Astrocyte (in vitro differentiated cells and primary cell): ENCODE data around the gene HIRIP3. TPM values are rescaled to one million over a fixed set of nuclear protein-coding genes. Genes with fewer than 3 reads are reported as not detected.

Source experiments
- DNase-seq: peaks from one replicate; pipeline ENCODE4 v3.0.0-alpha.2; 2010; ENCODE audit warnings: low read depth
- FAIRE-seq: peaks from 2 replicates; lab custom pipeline; 2011; peaks lifted over from hg19 to GRCh38; lab: Jason Lieb, UNC
- H2AFZ ChIP-seq: 2 replicates; pipeline ENCODE4 v1.6.0; 2012; ENCODE audit warnings: low read depth, low read length, inconsistent platforms
- H3K27ac ChIP-seq: 2 replicates; pipeline ENCODE4 v1.5.1; 2011; ENCODE audit warnings: low read depth, low read length, inconsistent platforms
- H3K27me3 ChIP-seq: 2 replicates; pipeline ENCODE4 v1.6.0; 2011; ENCODE audit warnings: low read length, inconsistent platforms; ENCODE audit not compliant: insufficient read depth
- H3K36me3 ChIP-seq: 2 replicates; pipeline ENCODE4 v1.5.1; 2011; ENCODE audit warnings: low read length, inconsistent platforms; ENCODE audit not compliant: insufficient read depth
- H3K4me1 ChIP-seq: 2 replicates; pipeline ENCODE4 v1.5.1; 2011; ENCODE audit warnings: low read length, inconsistent platforms; ENCODE audit not compliant: insufficient read depth
- H3K4me2 ChIP-seq: 2 replicates; pipeline ENCODE4 v1.6.0; 2012; ENCODE audit warnings: low read length, inconsistent platforms
- H3K4me3 ChIP-seq: 2 replicates; pipeline ENCODE4 v1.5.1; 2011; ENCODE audit warnings: low read depth, mild to moderate bottlenecking, low read length, inconsistent platforms; ENCODE audit not compliant: insufficient read depth
- H3K79me2 ChIP-seq: 2 replicates; pipeline ENCODE4 v1.6.0; 2012; ENCODE audit warnings: mild to moderate bottlenecking, low read length, inconsistent platforms; ENCODE audit not compliant: insufficient read depth
- H3K9ac ChIP-seq: 2 replicates; pipeline ENCODE4 v1.6.0; 2012; ENCODE audit warnings: mild to moderate bottlenecking, low read length, inconsistent platforms
- H3K9me3 ChIP-seq: 2 replicates; pipeline ENCODE4 v1.5.1; 2012; ENCODE audit warnings: low read depth, mild to moderate bottlenecking, low read length, inconsistent platforms; ENCODE audit not compliant: insufficient read depth
- H4K20me1 ChIP-seq: 2 replicates; pipeline ENCODE4 v1.6.0; 2012; ENCODE audit warnings: low read length, inconsistent platforms; ENCODE audit not compliant: insufficient read depth
- H3K27ac Mint-ChIP-seq: one replicate; pipeline ENCODE4 v1.8.0; 2021; ENCODE audit warnings: mild to moderate bottlenecking, mixed read lengths; ENCODE audit not compliant: unreplicated experiment
- H3K27me3 Mint-ChIP-seq: one replicate; pipeline ENCODE4 v1.8.0; 2021; ENCODE audit warnings: low read depth, mixed read lengths; ENCODE audit not compliant: unreplicated experiment
- H3K36me3 Mint-ChIP-seq: one replicate; pipeline ENCODE4 v1.8.0; 2021; ENCODE audit warnings: low read depth, mixed read lengths; ENCODE audit not compliant: unreplicated experiment
- H3K4me1 Mint-ChIP-seq: one replicate; pipeline ENCODE4 v1.8.0; 2021; ENCODE audit warnings: low read depth, mixed read lengths; ENCODE audit not compliant: unreplicated experiment
- H3K4me3 Mint-ChIP-seq: one replicate; pipeline ENCODE4 v1.8.0; 2021; ENCODE audit warnings: mild to moderate bottlenecking, moderate library complexity, mixed read lengths; ENCODE audit not compliant: unreplicated experiment
- H3K9me3 Mint-ChIP-seq: one replicate; pipeline ENCODE4 v1.8.0; 2021; ENCODE audit warnings: mild to moderate bottlenecking, mixed read lengths; ENCODE audit not compliant: unreplicated experiment
- EZH2 ChIP-seq: IDR thresholded peaks from 2 replicates; pipeline ENCODE4 v1.6.1; 2012; ENCODE audit warnings: mild to moderate bottlenecking, low read length, inconsistent platforms; ENCODE audit not compliant: insufficient read depth
- total RNA-seq: library from RNA; stranded (reverse); gene quantifications from 2 replicates; pipeline ENCODE4 v1.2.1, GENCODE V29; 2021
- TF ChIP-seq, protein P1 (sequence below): IDR thresholded peaks from 2 replicates; pipeline ENCODE4 v1.5.1; 2011; ENCODE audit warnings: low read depth, mild to moderate bottlenecking, inconsistent platforms, low read length, moderate library complexity; ENCODE audit not compliant: insufficient read depth

The HIRIP3 gene
- total RNA-seq, 1 donor from 2014 or later: 4.3 TPM

DNA sequence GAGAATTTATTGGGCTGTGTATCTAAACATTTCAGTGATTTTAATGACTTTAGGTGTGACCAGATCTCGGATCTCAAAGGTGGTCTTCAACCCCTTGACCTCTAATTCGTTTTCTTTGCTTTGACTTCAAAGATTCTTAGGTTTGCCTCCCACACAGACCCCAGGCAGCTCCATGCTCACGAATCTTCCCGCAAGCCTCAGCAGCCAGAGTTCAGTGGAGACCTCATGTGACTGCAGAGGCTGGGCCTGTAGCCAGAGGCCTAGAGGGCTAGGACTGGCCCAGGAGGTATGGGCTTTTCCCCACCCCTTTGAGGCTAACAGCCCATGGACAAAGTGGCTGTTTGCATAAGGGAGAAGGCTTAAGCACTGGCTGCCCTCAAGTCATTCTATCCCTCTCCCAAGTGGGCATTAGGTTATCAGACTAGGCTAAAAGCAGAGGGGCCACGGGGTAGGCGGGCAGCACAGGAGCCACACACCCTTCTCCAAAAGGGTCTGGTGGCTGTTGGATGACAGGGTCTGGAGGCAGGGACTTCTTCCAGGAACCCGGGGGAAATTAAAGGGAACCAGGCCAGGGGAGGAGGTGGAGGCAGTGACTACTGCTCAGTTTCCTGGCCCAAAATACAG, 3.0 kb downstream of the HIRIP3 start:
- Mint-ChIP-seq H3K9me3 (no peaks in the 10 kb centered on the region), H3K4me1 (peaks cover 8% of the 10 kb centered on the region), H3K27ac (peak overlapping the region; percentile 80), H3K27me3 (no peaks in the 10 kb centered on the region), H3K36me3 (peaks cover 17% of the 10 kb centered on the region), H3K4me3 (peak overlapping the region; percentile 45)
- H3K36me3 ChIP-seq: peaks cover 21% of the 10 kb centered on the region
- no peak overlapping the region for H3K4me2 ChIP-seq
- no peak for TF ChIP-seq EZH2
- TF ChIP-seq, protein P1, sequence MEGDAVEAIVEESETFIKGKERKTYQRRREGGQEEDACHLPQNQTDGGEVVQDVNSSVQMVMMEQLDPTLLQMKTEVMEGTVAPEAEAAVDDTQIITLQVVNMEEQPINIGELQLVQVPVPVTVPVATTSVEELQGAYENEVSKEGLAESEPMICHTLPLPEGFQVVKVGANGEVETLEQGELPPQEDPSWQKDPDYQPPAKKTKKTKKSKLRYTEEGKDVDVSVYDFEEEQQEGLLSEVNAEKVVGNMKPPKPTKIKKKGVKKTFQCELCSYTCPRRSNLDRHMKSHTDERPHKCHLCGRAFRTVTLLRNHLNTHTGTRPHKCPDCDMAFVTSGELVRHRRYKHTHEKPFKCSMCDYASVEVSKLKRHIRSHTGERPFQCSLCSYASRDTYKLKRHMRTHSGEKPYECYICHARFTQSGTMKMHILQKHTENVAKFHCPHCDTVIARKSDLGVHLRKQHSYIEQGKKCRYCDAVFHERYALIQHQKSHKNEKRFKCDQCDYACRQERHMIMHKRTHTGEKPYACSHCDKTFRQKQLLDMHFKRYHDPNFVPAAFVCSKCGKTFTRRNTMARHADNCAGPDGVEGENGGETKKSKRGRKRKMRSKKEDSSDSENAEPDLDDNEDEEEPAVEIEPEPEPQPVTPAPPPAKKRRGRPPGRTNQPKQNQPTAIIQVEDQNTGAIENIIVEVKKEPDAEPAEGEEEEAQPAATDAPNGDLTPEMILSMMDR: no peak
- H3K4me1 ChIP-seq: peaks cover 12% of the 10 kb centered on the region
- no peak overlapping the region for H3K4me3 ChIP-seq
- no peak overlapping the region for H2AFZ ChIP-seq
- no peaks in the 10 kb centered on the region for H3K9me3 ChIP-seq
- no peak overlapping the region for H3K27ac ChIP-seq
- peaks cover 27% of the 10 kb centered on the region for H4K20me1 ChIP-seq
- no peaks in the 10 kb centered on the region for H3K27me3 ChIP-seq
- H3K9ac ChIP-seq: no peak overlapping the region
- DNase-seq: no peak
- no peak for FAIRE-seq
- peaks cover 11% of the 10 kb centered on the region for H3K79me2 ChIP-seq

- H3K27me3 ChIP-seq: no peaks in the 10 kb centered on the region
- no peak overlapping the region for H2AFZ ChIP-seq
- H3K4me3 ChIP-seq: no peak overlapping the region
- FAIRE-seq: no peak
- no peak overlapping the region for H3K27ac ChIP-seq
- Mint-ChIP-seq H3K4me3 (no peak overlapping the region), H3K9me3 (no peaks in the 10 kb centered on the region), H3K36me3 (peaks cover 17% of the 10 kb centered on the region), H3K27me3 (no peaks in the 10 kb centered on the region), H3K27ac (no peak overlapping the region), H3K4me1 (peaks cover 4% of the 10 kb centered on the region)
- H3K4me1 ChIP-seq: peaks cover 12% of the 10 kb centered on the region
- H3K9me3 ChIP-seq: no peaks in the 10 kb centered on the region
- no peak for TF ChIP-seq EZH2
- TF ChIP-seq, protein P1: no peak
- peaks cover 27% of the 10 kb centered on the region for H4K20me1 ChIP-seq
- no peak overlapping the region for H3K9ac ChIP-seq
- no peak overlapping the region for H3K4me2 ChIP-seq
- no peak for DNase-seq
- H3K79me2 ChIP-seq: peaks cover 5% of the 10 kb centered on the region
- peaks cover 21% of the 10 kb centered on the region for H3K36me3 ChIP-seq
Observed at GRCh38 chr16:29991571-29991904, 3.9 kb downstream of the HIRIP3 start.

- peaks cover 12% of the 10 kb centered on the region for H3K4me1 ChIP-seq
- peaks cover 22% of the 10 kb centered on the region for H3K36me3 ChIP-seq
- H3K27ac ChIP-seq: no peak overlapping the region
- H3K4me2 ChIP-seq: no peak overlapping the region
- no peaks in the 10 kb centered on the region for H3K79me2 ChIP-seq
- H3K4me3 ChIP-seq: no peak overlapping the region
- Mint-ChIP-seq H3K4me1 (peaks cover 4% of the 10 kb centered on the region), H3K27ac (no peak overlapping the region), H3K9me3 (no peaks in the 10 kb centered on the region), H3K36me3 (peaks cover 17% of the 10 kb centered on the region), H3K4me3 (no peak overlapping the region), H3K27me3 (no peaks in the 10 kb centered on the region)
- TF ChIP-seq, protein P1: no peak
- TF ChIP-seq EZH2: no peak
- H4K20me1 ChIP-seq: peaks cover 27% of the 10 kb centered on the region
- DNase-seq (no peak), FAIRE-seq (no peak)
- H3K9ac ChIP-seq: no peak overlapping the region
- no peaks in the 10 kb centered on the region for H3K27me3 ChIP-seq
- no peaks in the 10 kb centered on the region for H3K9me3 ChIP-seq
- H2AFZ ChIP-seq: no peak overlapping the region
Observed at GRCh38 chr16:29990883-29991570, 4.4 kb downstream of the HIRIP3 start.
